Panc1 (cell line): ENCODE measurements around the gene FPR2. TPM values are rescaled to one million over a fixed set of nuclear protein-coding genes. Genes with fewer than 3 reads are reported as not detected.
"Not testable (repeated sequence)": the region's sequence is repeated elsewhere in the genome, so short reads cannot be mapped to it uniquely, and the experiment has no call there.

Source experiments
- ATAC-seq: fragments of 200-7000 bp; cut with Tn5 transposase; 2 replicates; pipeline ENCODE4 v1.9.1; 2020; ENCODE audit warnings: mild to moderate bottlenecking, moderate library complexity
- BruUV-seq: library from RNA; stranded (reverse); fragments of 400-500 nt; replicated peaks from 2 replicates; lab custom pipeline; 2021; lab: Mats Ljungman, UMichigan
- CTCF ChIA-PET: fragments of 300-600 bp; sonication (Branson Sonifier 250); formaldehyde crosslinking; loops from one replicate; lab custom pipeline; 2022; ENCODE audit warnings: antibody characterized with exemption; lab: Charles Lee
- POLR2A ChIA-PET: fragments of 300-600 bp; sonication (Branson Sonifier 250); formaldehyde crosslinking; loops from one replicate; lab custom pipeline; 2022; ENCODE audit warnings: antibody characterized with exemption; lab: Charles Lee
- DNase-seq: peaks from one replicate; pipeline ENCODE4 v3.0.0-alpha.2; 2010; ENCODE audit warnings: low read depth, low spot score
- H3K27ac ChIP-seq: 2 replicates; pipeline ENCODE4 v1.5.1; 2011; ENCODE audit warnings: mild to moderate bottlenecking, low read length, inconsistent platforms
- H3K27me3 ChIP-seq: fragments of 200-500 bp; sonication (Bioruptor generic); 2 replicates; pipeline ENCODE4 v1.6.0; 2014; ENCODE audit warnings: low read length, inconsistent platforms; ENCODE audit not compliant: control insufficient read depth, insufficient read depth
- H3K36me3 ChIP-seq: fragments of 200-500 bp; sonication (Bioruptor generic); 2 replicates; pipeline ENCODE4 v1.5.1; 2014; ENCODE audit warnings: inconsistent platforms, mild to moderate bottlenecking, low read length, moderate library complexity; ENCODE audit not compliant: control insufficient read depth, insufficient read depth
- H3K4me1 ChIP-seq: 2 replicates; pipeline ENCODE4 v1.5.1; 2011; ENCODE audit warnings: inconsistent platforms, mild to moderate bottlenecking, low read length, moderate library complexity; ENCODE audit not compliant: control insufficient read depth, insufficient read depth
- H3K4me3 ChIP-seq, 2 experiments: 2 replicates each; pipeline ENCODE4 v1.5.1; 2011 to 2012; ENCODE audit warnings: low read depth in 2 of 2, low read length in 2 of 2, mild to moderate bottlenecking in 2 of 2, inconsistent platforms in 1 of 2, moderate library complexity in 1 of 2
- H3K9me3 ChIP-seq: fragments of 200-500 bp; sonication (Bioruptor generic); 2 replicates; pipeline ENCODE4 v1.5.1; 2014; ENCODE audit warnings: low read depth, mild to moderate bottlenecking, inconsistent platforms, low read length, moderate library complexity; ENCODE audit not compliant: control insufficient read depth, insufficient read depth
- POLR2AphosphoS5 ChIP-seq: IDR thresholded peaks from 2 replicates; pipeline ENCODE4 v1.6.1; 2012; ENCODE audit warnings: mild to moderate bottlenecking, low read depth, low read length, moderate library complexity
- SIN3A ChIP-seq: IDR thresholded peaks from 2 replicates; pipeline ENCODE4 v1.6.1; 2012; ENCODE audit warnings: low read depth, mild to moderate bottlenecking, low read length, moderate library complexity, borderline replicate concordance; ENCODE audit not compliant: insufficient read depth
- TCF7L2 ChIP-seq: IDR thresholded peaks from 2 replicates; pipeline ENCODE4 v1.6.1; 2011; ENCODE audit warnings: mild to moderate bottlenecking, low read depth, low read length, inconsistent platforms
- in situ Hi-C: cut with HindIII; loops from 2 replicates; pipeline ENCODE4 v1.10.0; 2016; ENCODE audit warnings: low sequenced_read_pairs, low pct_unique_long_range_greater_than_20kb
- intact Hi-C: fragments of 100-400 bp; cut with micrococcal nuclease; formaldehyde crosslinking; loops from one replicate; pipeline ENCODE4 v1.10.0; 2022; ENCODE audit not compliant: unreplicated experiment
- total RNA-seq: library from RNA; stranded (reverse); gene quantifications from one replicate; pipeline ENCODE4 v1.2.1, GENCODE V29; 2021; ENCODE audit not compliant: unreplicated experiment
- TF ChIP-seq, protein P1 (sequence below), 2 experiments: IDR thresholded peaks; 2 replicates each; pipeline ENCODE4 v1.6.1; 2011 to 2012; ENCODE audit warnings: low read depth in 2 of 2, control low read depth in 1 of 2, low read length in 1 of 2, mild to moderate bottlenecking in 1 of 2, moderate library complexity in 1 of 2; ENCODE audit not compliant: insufficient read depth in 1 of 2
- TF ChIP-seq, protein P2 (sequence below): fragments of 450-650 bp; IDR thresholded peaks from 2 replicates; pipeline ENCODE4 v1.5.1; 2017; ENCODE audit warnings: mild to moderate bottlenecking

FPR2 gene
- total RNA-seq, 1 experiment from 2014 or later: not detected

DNA sequence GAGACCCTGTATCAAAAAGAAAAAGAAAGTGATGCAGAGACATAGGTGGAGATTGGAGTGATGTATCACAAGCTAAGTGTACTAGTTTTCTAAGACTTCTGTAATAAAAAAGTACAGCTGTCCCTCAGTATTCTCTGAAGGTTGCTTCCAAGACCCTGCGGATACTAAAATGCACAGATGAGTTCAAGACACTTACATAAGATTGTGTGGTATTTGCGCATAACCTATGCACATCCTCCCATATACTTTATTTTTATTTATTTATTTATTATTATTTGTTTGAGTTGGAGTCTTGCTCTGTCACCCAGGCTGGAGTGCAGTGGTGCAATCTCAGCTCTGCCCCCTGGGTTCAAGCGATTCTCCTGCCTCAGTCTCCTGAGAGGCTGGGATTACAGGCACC is 23.6 kb upstream of the FPR2 start:
- Histone ChIP-seq H3K4me1 (no peaks in the 10 kb centered on the region), H3K9me3 (no peaks in the 10 kb centered on the region), H3K36me3 (no peaks in the 10 kb centered on the region), H3K4me3 (no peak overlapping the region), H3K27ac (no peak overlapping the region), H3K27me3 (peaks cover 3% of the 10 kb centered on the region; the same call in 1 of the 2 replicates)
- no peak for DNase-seq
- intact Hi-C loops (no loop called here), in situ Hi-C loops (no loop called here)
- ChIA-PET POLR2A (no interaction called here), CTCF (no interaction called here)
- no TSS peak for BruUV-seq
- ATAC-seq: no peak
- TF ChIP-seq SIN3A: no peak
- TF ChIP-seq TCF7L2: no peak

DNA sequence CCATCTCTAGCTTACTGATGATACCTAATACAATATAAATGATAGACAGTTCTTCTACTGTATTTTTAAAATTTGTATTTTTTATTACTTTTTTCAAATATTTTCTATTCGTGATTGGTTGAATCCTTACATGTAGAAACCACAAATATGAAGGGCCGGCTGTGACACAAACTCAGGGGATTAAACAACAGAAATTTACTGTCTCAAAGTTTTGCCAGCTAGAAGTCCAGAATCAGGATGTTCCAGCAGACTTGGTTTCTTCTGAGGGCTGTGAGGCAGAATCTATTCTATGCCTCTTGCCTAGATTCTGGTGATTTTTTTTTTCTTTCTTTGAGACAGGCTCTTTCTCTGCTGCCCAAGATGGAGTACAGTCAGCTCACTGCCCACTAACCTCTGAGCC is 23.1 kb upstream of the FPR2 start:
- no peak overlapping the region for H3K4me3 ChIP-seq
- CTCF ChIA-PET: interaction anchor here (0.5 kb wide), 1 partner anchor 1836 kb away, joined by 3 read pairs; no protein-coding TSS in a partner anchor
- in situ Hi-C loops (no loop called here), intact Hi-C loops (no loop called here)
- BruUV-seq: no TSS peak
- no peaks in the 10 kb centered on the region for H3K4me1 ChIP-seq
- H3K27me3 ChIP-seq: peaks cover 3% of the 10 kb centered on the region; the same call in 1 of the 2 replicates
- no peaks in the 10 kb centered on the region for H3K36me3 ChIP-seq
- no peak overlapping the region for H3K27ac ChIP-seq
- DNase-seq: no peak
- POLR2A ChIA-PET: no interaction called here
- no peak for ATAC-seq
- no peak for TF ChIP-seq SIN3A
- TF ChIP-seq, protein P1, sequence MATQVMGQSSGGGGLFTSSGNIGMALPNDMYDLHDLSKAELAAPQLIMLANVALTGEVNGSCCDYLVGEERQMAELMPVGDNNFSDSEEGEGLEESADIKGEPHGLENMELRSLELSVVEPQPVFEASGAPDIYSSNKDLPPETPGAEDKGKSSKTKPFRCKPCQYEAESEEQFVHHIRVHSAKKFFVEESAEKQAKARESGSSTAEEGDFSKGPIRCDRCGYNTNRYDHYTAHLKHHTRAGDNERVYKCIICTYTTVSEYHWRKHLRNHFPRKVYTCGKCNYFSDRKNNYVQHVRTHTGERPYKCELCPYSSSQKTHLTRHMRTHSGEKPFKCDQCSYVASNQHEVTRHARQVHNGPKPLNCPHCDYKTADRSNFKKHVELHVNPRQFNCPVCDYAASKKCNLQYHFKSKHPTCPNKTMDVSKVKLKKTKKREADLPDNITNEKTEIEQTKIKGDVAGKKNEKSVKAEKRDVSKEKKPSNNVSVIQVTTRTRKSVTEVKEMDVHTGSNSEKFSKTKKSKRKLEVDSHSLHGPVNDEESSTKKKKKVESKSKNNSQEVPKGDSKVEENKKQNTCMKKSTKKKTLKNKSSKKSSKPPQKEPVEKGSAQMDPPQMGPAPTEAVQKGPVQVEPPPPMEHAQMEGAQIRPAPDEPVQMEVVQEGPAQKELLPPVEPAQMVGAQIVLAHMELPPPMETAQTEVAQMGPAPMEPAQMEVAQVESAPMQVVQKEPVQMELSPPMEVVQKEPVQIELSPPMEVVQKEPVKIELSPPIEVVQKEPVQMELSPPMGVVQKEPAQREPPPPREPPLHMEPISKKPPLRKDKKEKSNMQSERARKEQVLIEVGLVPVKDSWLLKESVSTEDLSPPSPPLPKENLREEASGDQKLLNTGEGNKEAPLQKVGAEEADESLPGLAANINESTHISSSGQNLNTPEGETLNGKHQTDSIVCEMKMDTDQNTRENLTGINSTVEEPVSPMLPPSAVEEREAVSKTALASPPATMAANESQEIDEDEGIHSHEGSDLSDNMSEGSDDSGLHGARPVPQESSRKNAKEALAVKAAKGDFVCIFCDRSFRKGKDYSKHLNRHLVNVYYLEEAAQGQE (IDR thresholded peaks at IDR 0.05; ENCODE audit: insufficient read depth in 1 of 2, low read depth in 2 of 2, low read length in 1 of 2): no peak
- TF ChIP-seq, protein P2, sequence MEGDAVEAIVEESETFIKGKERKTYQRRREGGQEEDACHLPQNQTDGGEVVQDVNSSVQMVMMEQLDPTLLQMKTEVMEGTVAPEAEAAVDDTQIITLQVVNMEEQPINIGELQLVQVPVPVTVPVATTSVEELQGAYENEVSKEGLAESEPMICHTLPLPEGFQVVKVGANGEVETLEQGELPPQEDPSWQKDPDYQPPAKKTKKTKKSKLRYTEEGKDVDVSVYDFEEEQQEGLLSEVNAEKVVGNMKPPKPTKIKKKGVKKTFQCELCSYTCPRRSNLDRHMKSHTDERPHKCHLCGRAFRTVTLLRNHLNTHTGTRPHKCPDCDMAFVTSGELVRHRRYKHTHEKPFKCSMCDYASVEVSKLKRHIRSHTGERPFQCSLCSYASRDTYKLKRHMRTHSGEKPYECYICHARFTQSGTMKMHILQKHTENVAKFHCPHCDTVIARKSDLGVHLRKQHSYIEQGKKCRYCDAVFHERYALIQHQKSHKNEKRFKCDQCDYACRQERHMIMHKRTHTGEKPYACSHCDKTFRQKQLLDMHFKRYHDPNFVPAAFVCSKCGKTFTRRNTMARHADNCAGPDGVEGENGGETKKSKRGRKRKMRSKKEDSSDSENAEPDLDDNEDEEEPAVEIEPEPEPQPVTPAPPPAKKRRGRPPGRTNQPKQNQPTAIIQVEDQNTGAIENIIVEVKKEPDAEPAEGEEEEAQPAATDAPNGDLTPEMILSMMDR: no peak
- TF ChIP-seq POLR2AphosphoS5: no peak
- TF ChIP-seq TCF7L2: no peak
- no peaks in the 10 kb centered on the region for H3K9me3 ChIP-seq

DNA sequence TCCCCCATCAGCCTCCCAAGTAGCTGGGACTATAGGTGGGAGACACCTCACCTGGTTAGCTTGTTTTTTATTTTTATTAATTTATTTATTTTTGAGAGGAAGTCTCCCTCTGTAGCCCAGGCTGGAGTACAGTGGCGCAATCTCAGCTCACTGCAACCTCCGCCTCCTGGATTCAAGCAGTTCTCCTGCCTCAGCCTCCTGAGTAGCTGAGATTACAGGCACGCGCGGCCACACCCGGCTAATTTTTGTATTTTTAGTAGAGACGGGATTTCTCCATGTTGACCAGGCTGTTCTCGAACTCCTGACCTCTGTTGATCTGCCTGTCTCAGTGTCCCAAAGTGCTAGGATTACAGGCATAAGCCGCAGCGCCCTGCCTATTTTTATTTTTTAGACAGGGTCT is 22.5 kb upstream of the FPR2 start:
- CTCF ChIA-PET: not testable (repeated sequence)

More for the DNA sequence above, 22.5 kb upstream of the FPR2 start:
- intact Hi-C loops, H3K36me3 ChIP-seq, H3K4me1 ChIP-seq, H3K4me3 ChIP-seq, BruUV-seq, in situ Hi-C loops, H3K27me3 ChIP-seq, POLR2A ChIA-PET, ATAC-seq, H3K9me3 ChIP-seq, H3K27ac ChIP-seq, DNase-seq: not testable (repeated sequence)
